Gastroesophageal sphincter (tissue), 4 donors: ENCODE results near the gene MYZAP. TPM values are rescaled to one million over a fixed set of nuclear protein-coding genes. Genes with fewer than 3 reads are reported as not detected.

Experiments used
- ATAC-seq: fragments of 150-250 bp; one replicate; pipeline ENCODE4 v1.9.1; 2016; ENCODE audit warnings: mild to moderate bottlenecking, moderate library complexity
- H3K27ac ChIP-seq, 4 donors: fragments of 200-600 bp; sonication (generic) in 3 of 4; 1 replicate in 3 of 4; 2 replicates in 1 of 4; pipeline ENCODE4 v1.5.1; 2016 to 2019
- H3K27me3 ChIP-seq: fragments of 200-600 bp; sonication (generic); one replicate; pipeline ENCODE4 v1.5.1; 2019
- H3K36me3 ChIP-seq, 2 donors: fragments of 200-600 bp; sonication (generic); one replicate each; pipeline ENCODE4 v1.5.1; 2019; ENCODE audit warnings: control low read depth in 1 of 2
- H3K4me1 ChIP-seq, 3 donors: fragments of 200-600 bp; sonication (generic); 1 replicate in 2 of 3; 2 replicates in 1 of 3; pipeline ENCODE4 v1.5.1; 2016 to 2019; ENCODE audit warnings: control low read depth in 2 of 3
- H3K4me3 ChIP-seq, 2 donors: fragments of 200-600 bp; sonication (generic); one replicate each; pipeline ENCODE4 v1.5.1; 2019; ENCODE audit warnings: mild to moderate bottlenecking in 1 of 2, moderate library complexity in 1 of 2
- H3K9me3 ChIP-seq, 3 donors: fragments of 200-600 bp; sonication (generic); one replicate each; pipeline ENCODE4 v1.5.1; 2017 to 2019; ENCODE audit warnings: control low read depth in 2 of 3
- EP300 ChIP-seq: sonication (generic); formaldehyde crosslinking; IDR thresholded peaks from one replicate; pipeline ENCODE4 v1.6.1; 2017; ENCODE audit warnings: antibody characterized with exemption, mild to moderate bottlenecking
- POLR2A ChIP-seq, 2 donors: fragments of 450-650 bp; IDR thresholded peaks; one replicate each; pipeline ENCODE4 v1.6.1; 2017; ENCODE audit warnings: antibody characterized with exemption in 2 of 2, mild to moderate bottlenecking in 2 of 2, moderate library complexity in 1 of 2
- POLR2AphosphoS5 ChIP-seq: sonication (generic); formaldehyde crosslinking; IDR thresholded peaks from one replicate; pipeline ENCODE4 v1.6.1; 2017; ENCODE audit warnings: antibody characterized with exemption
- WGBS, 2 donors: methylation state at CpG; one replicate each; pipeline ENCODE4 v1.1.5; 2018; ENCODE audit warnings: low coverage in 1 of 2; 5-methylcytosine and 5-hydroxymethylcytosine counted together
- total RNA-seq, 4 donors: library from RNA; depleted of rRNA; stranded (reverse); fragments of >200 nt; gene quantifications; one replicate each; pipeline ENCODE4 v1.1.0, GENCODE V29; 2016
- TF ChIP-seq, protein P1 (sequence below), 4 experiments: fragments of 200-600 bp in 2 of 4; fragments of 450-650 bp in 2 of 4; sonication (generic) in 1 of 4; IDR thresholded peaks; one replicate each; pipeline ENCODE4 v1.5.1; 2017 to 2019; ENCODE audit warnings: antibody characterized with exemption in 4 of 4, mild to moderate bottlenecking in 2 of 4, moderate library complexity in 2 of 4

MYZAP gene
- total RNA-seq, 4 donors from 2014 or later = 13.6 to 299 (median 190) TPM

DNA sequence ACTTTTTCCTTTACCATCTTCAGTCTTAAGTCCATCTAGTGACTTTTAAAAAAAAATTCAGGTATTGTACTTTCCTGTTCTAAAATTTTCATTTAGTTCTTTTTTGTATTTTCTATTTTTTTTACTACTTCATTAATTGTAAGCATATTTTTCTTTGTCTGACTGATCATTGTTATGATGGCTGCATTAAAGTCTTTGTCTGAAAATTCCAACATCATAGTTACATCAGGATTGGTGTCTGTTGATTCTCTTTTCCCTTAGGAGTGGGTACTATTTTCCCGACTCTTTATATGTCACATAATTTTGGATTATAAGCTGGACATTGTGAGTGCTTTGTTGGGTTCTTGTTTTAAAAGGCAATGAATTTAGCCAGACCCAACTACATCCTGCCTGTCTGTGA lies 79.9 kb downstream of the MYZAP start:
- no peak for ATAC-seq
- H3K27me3 ChIP-seq = no peaks in the 10 kb centered on the region

DNA sequence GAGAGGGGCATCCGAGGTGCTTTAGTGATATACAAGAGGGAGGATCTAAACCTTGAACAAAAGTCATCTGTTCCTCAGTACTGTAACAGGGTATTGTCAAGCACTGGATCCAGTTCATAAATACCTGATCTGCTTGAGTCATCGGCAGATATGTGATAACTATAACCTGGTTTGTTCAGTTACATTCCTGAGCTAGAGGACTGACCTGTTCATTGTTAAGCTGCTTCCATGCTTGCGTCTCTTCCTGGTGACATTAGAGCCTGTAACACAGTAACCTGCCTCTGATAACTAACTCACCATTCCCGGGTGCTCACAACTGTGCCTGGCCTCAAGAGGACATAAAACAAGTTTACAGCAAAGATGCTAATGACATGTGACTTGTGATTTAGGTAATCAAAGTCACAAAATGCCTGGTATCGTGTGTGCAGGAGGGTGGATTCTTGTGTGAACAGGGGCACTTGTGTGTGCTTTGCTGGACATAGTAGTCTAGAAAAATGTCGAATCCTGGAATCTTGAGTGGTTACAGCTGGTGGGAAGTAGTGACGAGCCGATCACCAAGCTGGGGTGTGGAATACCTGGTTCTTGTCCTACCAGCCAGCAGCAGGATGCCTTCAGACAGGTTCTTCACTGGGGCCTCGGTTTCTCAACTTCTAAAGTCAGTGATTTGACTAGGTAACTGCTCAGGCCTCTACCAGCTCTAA lies 83.9 kb downstream of the MYZAP start:
- WGBS, 2 donors = 82 to 93% methylated on average over 4 to 8 of the region's 9 CpGs
- Histone ChIP-seq H3K9me3 (no peaks in the 10 kb centered on the region), H3K4me3 (no peak overlapping the region), H3K4me1 (peaks cover 0 to 12% (median 0%) of the 10 kb centered on the region in 3 donors), H3K27me3 (no peaks in the 10 kb centered on the region), H3K27ac (no peak overlapping the region), H3K36me3 (peaks cover 0 to 13% of the 10 kb centered on the region in 2 donors)
- TF ChIP-seq, protein P1, sequence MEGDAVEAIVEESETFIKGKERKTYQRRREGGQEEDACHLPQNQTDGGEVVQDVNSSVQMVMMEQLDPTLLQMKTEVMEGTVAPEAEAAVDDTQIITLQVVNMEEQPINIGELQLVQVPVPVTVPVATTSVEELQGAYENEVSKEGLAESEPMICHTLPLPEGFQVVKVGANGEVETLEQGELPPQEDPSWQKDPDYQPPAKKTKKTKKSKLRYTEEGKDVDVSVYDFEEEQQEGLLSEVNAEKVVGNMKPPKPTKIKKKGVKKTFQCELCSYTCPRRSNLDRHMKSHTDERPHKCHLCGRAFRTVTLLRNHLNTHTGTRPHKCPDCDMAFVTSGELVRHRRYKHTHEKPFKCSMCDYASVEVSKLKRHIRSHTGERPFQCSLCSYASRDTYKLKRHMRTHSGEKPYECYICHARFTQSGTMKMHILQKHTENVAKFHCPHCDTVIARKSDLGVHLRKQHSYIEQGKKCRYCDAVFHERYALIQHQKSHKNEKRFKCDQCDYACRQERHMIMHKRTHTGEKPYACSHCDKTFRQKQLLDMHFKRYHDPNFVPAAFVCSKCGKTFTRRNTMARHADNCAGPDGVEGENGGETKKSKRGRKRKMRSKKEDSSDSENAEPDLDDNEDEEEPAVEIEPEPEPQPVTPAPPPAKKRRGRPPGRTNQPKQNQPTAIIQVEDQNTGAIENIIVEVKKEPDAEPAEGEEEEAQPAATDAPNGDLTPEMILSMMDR (IDR thresholded peaks at IDR 0.05) = no peak
- no peak for TF ChIP-seq POLR2AphosphoS5
- no peak for TF ChIP-seq POLR2A (IDR thresholded peaks at IDR 0.05)
- no peak for TF ChIP-seq EP300
- no peak for ATAC-seq

More for the DNA sequence above, 79.9 kb downstream of the MYZAP start:
- no peak for TF ChIP-seq POLR2A (IDR thresholded peaks at IDR 0.05)
- TF ChIP-seq EP300 = no peak
- TF ChIP-seq, protein P1 (IDR thresholded peaks at IDR 0.05) = no peak
- no peak for TF ChIP-seq POLR2AphosphoS5
- Histone ChIP-seq H3K9me3 (no peaks in the 10 kb centered on the region), H3K27ac (no peak overlapping the region), H3K4me1 (peaks cover 0 to 19% (median 6%) of the 10 kb centered on the region in 3 donors), H3K4me3 (no peak overlapping the region), H3K36me3 (peaks cover 0 to 13% of the 10 kb centered on the region in 2 donors)
- 0% methylated on average over 1 of the region's 1 CpG for WGBS, 2 donors

DNA sequence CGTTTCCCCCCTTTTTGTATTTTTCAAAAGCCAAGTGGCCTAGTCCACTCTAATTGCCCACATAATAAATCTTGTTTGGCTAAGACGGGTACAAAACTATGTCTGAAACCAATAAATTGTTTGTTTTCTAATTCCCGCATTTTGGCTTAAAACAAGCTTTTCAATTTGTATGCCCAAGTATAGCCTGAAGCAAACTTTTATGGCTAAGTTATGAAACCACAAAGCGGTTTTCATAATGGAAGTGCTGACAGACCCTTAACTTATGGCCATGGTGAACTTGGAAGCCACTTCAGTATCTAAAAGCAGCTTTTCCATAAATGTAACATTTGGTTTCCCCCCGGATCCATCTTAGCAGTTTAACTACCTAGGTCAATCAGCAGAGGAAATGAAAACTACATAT lies 84.9 kb downstream of the MYZAP start:
- WGBS, 2 donors = 84 to 88% methylated on average over 5 of the region's 5 CpGs

DNA sequence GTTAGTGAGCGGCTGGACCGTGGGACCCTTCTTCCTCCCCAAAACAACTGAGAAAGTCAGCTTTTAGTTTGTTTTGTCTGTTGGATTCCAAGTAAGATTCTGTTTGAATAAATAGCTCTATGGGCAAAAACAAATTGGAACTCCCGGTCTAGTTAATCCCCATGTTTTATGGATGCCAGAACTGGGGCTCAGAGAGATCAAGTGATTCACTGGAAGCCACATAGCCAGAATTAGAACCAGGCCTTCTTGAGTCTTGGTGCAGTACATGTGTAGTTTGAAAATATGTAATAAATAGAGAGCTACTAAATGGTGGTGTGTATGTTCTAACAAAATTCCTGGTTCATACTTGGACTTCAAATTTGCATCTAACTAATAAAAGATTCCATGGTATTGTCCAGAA lies 85.5 kb downstream of the MYZAP start:
- Histone ChIP-seq H3K27me3 (no peaks in the 10 kb centered on the region), H3K4me1 (peaks cover 0 to 26% (median 0%) of the 10 kb centered on the region in 3 donors), H3K27ac (no peak overlapping the region), H3K9me3 (no peaks in the 10 kb centered on the region), H3K4me3 (no peak overlapping the region), H3K36me3 (peaks cover 0 to 13% of the 10 kb centered on the region in 2 donors)
- 65 to 83% methylated on average over 1 to 3 of the region's 3 CpGs for WGBS, 2 donors
- ATAC-seq = no peak
- TF ChIP-seq POLR2A (IDR thresholded peaks at IDR 0.05) (no peak), POLR2AphosphoS5 (no peak), EP300 (no peak)
- TF ChIP-seq, protein P1 (IDR thresholded peaks at IDR 0.05) = no peak

More for the DNA sequence above, 84.9 kb downstream of the MYZAP start:
- Histone ChIP-seq H3K27ac (no peak overlapping the region), H3K9me3 (no peaks in the 10 kb centered on the region), H3K4me3 (no peak overlapping the region), H3K27me3 (no peaks in the 10 kb centered on the region), H3K36me3 (peaks cover 0 to 13% of the 10 kb centered on the region in 2 donors), H3K4me1 (peaks cover 0 to 20% (median 0%) of the 10 kb centered on the region in 3 donors)
- no peak for TF ChIP-seq POLR2A (IDR thresholded peaks at IDR 0.05)
- TF ChIP-seq POLR2AphosphoS5 = no peak
- no peak for TF ChIP-seq EP300
- TF ChIP-seq, protein P1 (IDR thresholded peaks at IDR 0.05) = no peak
- no peak for ATAC-seq

DNA sequence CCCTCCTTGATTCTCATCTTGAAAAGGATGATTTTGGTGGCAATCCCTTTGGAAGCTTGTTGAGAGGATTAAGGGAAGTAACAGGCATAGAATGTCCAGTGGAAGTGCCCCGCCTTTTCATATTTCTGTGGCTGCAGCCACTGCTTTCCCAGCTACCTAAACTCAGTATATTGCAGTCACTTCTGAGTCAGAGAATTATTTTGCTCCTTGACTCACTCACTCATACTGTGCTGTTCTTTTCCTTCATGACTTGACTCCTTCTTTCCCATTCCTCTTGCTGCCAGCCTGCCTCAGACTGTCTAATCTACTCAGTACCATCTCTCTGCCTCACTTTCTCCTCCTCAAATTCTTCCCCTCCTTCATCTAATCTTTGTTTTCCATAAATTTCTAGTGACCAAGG lies 88.3 kb downstream of the MYZAP start:
- TF ChIP-seq, protein P1 (IDR thresholded peaks at IDR 0.05) = no peak
- TF ChIP-seq POLR2A (IDR thresholded peaks at IDR 0.05) (no peak), EP300 (no peak), POLR2AphosphoS5 (no peak)
- Histone ChIP-seq H3K4me1 (peaks cover 0 to 50% (median 4%) of the 10 kb centered on the region in 3 donors), H3K9me3 (no peaks in the 10 kb centered on the region), H3K27me3 (no peaks in the 10 kb centered on the region), H3K27ac (no peak overlapping the region), H3K36me3 (peaks cover 0 to 11% of the 10 kb centered on the region in 2 donors), H3K4me3 (no peak overlapping the region)
- ATAC-seq = no peak
- WGBS, 2 donors = 83% methylated on average over 1 of the region's 1 CpG; no CpG with 5 or more reads in 1 of the 2 donors
